HG03571 (cell line): Measurements from ENCODE around the gene GCGR.
A peak's percentile ranks its signal among the peaks of the same experiment; 100 is the strongest.

Experiments
- ATAC-seq: cut with Tn5 transposase; IDR thresholded peaks from one replicate; pipeline ENCODE4 v1.9.1; 2021; ENCODE audit not compliant: unreplicated experiment

Gene GCGR

DNA sequence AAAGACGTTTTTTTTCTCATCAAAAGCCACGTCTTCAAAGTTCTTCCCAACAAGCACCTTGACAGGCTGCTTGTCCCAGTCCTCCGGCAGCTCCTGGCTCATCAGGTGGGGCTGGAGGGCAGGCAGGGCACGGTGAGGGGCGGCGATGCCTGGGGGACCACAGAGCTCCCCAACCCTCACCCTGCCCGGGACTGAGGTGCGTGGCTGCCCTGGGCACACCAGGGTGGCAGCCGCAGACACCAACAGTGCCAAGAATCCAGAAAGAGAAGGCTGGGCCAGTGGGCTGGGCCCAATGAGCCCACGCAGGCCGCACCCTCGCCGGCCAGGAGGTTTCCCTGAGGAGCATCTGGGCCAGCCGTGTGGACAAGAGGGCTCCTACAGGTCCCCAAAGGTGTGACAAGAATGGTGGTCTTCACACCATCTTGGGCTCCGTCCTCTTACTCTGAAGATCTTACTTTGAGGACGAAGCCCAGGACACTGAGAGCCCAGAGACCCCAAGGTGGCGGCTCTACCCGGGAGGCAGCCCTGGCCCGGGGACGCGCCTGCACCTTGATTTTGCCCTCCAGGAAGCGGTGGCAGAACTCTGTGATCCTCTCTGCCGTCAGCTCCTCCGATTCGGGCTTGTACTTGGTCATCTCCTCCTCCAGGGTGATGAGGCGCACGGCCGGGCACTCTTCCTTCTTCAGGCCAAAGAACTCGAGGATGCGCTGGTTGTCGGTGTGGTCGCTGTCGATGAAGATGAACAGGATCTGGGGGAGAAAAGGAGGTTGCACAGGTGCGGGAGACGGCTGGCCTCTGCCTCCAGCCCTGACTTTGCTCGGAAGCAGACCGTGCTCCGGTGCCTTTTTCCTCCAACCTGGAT is 42.2 kb downstream of the GCGR start:
- no peak for ATAC-seq

DNA sequence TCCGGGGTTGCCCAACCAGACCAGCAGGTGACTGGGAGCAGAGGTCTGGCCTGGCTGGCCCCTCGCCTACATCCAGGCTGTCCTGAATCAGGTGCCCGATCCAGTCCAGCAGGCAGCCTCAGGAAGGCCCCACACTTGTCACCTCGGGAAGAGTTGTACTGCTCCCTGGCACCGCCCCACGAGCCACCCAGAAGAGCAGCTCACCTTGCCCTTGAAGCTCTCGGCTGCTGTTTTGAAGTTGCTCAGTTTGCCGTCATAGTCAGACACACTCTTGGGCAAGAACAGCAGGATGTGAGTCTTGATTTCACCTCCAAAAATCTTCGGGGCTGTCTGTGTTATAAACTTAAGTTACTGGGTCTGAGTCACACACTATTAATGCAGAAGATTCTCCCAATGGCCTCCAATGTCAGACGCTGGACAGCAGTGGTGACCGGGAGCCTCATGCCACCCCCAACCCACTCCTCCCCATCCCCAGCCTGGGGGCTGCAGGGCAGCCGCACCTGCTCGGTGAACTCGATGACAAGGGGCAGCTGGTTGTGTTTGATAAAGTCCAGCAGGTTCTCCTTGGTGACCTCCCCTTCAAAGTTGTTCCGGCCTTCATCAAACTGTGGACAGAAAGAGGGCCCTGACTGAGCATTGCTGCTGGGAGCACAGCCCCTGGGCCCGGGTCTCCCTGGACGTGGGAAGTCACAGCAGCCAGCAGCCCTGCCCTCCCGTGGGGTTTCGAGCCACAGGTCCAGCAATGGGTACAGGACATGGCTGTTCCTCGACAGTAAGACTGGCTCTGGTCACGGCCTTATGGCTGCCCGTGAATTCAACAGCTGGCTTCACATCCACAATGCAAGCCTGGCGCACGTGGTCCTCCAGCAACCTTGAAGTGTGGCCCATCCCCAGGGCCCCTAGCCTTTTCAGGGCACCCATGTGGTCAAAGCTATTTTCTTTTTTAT is 43.1 kb downstream of the GCGR start:
- ATAC-seq = no peak

DNA sequence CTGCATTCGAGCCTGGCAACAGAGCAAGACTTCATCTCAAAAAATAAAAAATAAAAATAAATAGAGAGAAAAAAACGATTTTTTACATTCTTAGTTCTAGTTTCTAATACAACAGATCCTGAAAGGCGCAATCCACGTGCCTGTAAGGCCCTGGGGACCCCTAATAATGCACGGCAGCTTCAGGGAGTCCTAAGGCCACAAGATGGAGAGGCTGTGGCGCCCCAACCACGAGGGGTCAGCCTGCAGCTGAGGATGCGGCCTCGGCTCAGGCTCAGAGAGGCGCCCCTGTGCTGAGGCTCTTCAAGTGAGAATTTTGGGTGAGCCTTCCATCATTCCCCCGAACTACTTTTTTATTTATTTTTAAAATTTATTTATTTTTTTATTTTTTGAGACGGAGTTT is 45.5 kb downstream of the GCGR start:
- ATAC-seq = no peak

DNA sequence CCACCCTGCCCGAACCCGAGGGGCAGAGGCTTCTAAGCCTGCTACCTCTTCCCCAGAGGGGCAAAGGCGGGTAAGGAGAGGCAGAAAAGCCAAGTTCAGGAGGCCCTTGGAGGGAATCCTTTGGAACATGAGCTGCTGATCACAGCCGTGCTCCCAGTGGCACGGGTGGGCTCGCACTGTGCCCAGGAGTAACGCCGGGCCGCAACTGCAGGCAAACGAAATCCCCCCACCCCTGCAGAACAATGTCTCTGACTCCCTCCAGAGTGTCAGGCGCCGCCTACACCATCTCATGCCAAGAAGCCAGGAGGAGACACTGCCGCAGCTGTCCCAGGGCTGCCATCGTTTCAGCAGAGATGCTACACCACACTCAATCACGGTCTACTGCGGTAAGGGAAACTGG is 47.5 kb downstream of the GCGR start:
- ATAC-seq = no peak

DNA sequence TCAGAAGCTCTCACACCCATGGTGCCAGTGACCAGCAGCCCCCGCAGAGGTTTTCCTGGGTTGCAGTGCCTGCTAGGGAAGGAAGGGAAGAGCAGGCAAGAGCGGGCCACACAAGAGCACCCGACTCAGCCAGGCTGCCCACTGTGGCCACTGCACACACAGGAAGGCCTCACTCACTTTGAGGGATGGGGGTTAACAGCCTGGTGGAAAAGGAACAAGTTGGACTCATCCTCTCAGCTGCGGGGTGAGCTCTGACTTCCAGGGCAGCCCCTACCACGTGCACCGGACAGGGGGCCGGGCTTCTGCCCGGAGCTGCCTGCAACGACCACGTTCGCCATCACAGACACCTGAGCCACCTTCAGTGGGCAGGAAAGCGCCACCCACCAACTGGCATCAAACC is 48.3 kb downstream of the GCGR start:
- no peak for ATAC-seq

DNA sequence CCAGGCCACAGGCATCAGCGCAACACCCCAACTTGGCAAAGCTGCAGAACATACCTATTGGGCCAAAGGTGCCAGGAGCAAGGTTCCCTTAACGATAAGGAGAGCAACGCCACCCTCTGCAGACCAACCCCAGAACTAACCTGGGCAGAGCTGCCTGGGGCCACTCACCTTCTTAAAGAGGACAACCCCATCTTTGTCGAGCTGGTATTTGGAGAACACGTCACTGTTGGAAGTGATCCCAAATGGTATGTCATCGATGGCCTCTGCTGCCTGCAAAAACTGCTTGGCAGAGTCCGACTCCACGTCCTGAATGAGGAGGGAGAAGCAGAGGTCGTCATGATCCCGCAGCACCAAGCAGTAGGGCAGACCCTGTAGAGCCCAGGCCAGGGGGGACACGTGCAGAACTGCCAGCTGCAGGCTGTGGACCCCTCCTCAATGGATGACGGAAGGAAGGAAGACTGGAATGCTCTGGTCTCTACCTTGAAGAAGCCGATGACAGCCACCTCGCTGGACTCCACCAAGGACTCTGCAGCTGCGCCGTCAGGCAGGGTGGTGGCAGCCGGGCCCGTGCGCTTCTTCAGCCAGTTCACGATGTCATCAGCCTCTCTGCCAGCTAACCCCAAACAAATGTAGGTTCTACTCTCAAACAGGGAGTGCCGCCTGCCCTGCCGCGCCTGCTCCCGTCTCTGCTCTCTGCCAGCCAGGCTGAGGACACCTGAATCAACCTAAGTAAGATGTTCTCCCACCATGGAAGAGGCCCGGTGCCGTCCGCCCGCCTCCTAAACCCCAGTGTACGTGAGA is 51.2 kb downstream of the GCGR start:
- ATAC-seq = no peak

DNA sequence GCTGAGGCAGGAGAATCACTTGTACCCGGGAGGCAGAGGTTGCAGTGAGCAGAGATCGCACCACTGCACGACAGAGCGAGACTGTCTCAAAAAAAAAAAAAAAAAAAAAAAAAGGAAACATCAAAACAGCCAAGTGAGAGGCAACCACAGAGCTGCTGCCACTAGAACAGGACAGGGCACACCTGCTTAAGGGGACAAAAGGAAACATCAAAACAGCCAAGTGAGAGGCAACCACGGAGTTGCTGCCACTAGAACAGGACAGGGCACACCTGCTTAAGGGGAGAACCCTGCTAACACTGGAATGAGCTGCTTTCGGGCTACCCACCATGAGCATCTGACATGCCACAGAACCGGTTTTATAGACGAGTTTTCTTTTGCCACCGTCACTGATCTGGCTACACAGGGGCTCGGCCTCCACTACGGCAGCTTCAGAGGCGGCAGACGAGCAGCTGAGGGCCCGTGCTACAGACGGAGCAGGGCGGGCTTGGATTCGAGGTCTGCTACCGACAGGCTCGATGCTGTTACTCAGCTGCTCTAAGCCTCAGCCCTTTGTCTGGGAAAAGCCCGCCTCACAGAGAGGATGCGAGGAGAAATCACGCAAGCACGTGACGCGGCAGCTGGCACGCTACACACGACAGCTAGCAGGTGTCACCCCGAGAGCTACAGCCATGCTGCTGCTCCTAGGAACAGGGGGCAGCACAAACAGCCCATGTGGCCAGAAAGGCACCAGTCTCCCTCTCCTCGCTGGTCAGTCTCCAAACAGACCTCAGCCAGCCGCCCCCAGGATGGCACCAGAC is 54.4 kb downstream of the GCGR start:
- no peak for ATAC-seq

DNA sequence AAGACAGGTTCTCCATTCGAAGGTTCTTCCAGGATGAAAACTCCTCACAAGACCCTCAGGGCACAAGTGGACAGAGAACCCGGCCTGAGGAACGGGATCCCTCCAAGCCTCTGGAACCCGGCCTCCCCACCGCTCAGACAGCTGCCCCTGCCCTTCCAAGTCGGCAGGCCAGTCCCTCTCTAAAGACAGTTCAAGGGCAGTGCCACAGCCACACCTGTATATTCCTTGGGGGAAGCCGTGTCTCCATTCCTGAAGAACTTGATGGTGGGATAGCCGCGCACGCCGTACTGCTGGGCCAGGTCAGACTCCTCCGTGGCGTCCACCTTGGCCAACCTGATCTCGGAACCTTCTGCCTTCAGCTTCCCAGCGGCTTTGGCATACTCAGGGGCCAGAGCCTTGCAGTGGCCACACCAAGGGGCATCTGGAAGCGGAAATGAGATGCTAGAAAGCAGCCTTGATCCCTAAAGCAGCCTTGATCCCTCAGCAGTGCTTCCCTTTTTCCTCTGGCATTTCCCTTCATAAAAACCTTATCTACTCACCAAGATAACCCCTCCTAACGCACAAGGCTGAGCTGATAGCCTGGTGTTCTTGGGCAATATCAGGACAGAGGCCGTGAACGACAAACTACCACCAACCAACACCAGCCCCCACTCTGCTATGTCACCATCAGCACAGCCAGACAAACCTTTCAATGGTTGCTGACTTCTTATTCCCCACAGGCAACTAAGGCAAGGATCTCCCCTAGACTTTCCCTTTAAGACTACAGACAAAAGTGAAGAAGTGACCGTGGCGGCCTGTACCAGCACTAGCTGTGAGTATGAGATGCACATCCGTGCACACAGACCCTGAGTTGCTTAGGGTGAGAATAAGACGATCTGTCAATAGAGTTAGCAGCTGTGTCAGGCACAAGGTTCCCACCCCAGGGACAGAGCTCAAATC is 55.3 kb downstream of the GCGR start:
- no peak for ATAC-seq

DNA sequence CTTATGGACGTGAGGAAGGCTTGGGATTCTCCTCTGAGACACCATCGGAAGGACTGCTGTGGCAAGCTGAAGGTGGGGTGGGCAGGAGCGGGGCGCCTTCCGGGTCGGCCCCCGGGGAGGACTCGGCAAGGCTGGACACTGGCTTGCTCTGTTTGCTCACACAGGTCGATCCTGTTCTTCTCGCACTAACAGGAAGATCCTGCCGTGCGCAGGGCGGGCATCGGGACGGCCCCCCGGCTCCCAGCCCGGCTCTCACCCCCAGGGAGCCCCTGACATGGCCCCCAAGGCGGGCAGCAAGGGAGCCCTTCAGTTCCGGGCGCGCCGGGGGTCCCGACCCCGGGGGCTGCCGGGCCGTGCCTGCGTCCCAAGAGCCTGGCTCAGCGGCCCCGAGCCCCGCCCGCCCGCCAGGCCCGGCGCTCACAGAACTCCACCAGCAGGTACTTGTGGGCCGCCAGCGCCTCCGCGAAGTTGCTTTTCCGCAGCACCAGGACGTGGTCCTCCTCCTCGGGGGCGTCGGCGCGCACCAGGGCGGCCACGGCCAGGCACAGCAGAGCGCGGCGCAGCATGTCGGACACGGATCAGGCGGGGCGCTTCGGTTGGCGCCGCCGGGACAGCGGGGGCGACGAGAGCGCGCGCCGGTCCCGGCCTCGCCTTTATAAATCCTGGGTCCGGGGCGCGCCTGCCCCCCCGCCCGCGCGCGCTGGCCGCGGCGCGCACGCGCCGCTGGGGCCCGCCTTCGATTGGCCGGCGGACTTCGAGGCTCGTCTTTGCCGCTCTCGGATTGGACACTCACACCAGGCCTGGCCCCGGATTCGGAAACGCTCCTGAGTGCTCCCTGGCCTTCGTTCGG is 56.2 kb downstream of the GCGR start, which contains the start of gene P4HB:
P4HB (minus strand) TSS at position 630 of the 850 bp plus-strand sequence; CDS start at position 566, 64 bp downstream.
- ATAC-seq = peak; percentile 70

DNA sequence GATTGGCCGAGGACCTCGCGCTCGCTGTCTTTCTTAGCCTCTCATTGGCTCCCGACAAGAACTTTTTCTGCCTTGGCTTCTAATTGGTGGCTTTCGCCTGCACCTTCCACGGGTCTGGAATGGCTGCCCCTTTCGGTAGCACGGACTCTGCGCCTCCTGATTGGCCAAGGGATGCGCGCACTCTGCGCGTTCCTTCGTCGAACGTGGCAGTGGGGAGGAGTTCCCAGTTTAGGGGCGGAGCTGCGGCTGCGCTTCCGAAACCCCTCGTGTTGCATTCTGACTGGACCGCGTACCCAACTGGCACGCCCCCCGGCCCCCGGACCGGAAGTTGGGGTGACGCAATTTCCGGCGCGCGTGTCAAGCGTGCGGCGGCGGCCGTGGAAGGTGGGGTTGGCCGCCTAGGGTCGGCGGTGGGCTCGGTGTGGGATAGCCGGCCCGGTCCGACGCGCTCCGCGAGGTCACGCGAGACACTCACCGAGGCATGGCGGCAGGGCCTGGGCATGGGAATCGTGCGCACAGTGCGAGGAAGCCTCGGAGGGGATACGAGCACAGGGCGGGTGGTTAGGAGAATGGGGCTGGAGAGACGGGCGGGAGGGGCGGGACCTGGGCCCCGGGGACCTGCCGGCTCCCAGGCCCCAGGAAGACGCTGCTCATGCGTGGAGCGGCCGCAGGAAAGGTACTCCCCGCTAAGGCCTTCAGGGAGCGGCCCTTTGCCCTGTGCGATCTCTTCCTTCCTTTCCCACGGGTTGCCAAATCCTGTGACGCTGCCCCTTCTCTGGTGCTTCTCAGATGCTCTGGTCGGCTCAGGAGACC is 57.0 kb downstream of the GCGR start:
- peak; percentile 73 for ATAC-seq

DNA sequence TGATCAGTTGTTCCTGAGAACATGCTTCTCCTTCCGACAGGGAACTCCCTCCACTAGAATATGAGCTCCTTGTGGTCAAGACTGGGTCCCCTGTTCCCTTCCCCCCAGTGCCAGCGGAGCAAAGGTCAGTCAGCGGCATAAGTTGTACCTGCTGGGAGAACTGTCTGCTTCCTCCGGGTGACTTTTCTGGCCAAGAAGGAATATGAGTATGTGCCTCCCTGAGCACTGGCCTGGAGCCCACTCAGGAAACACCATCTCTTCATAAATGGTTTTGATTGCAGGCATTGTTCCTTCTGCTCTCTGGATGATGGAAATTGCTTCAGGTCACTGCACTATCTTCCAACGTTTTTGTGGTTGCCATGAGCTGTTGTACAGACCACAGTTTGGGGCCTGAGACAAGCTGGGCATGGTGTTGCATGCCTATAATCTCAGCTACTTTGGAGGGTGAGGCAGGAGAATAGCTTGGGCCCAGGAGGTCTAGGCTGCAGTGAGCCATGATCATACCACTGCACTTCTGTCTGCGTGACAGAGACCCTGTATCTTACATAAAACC is 59.2 kb downstream of the GCGR start:
- ATAC-seq = no peak
